NCI-H2107 (cell line): ENCODE data around the gene HOGA1.
"Not testable (repeated sequence)": the region's sequence is repeated elsewhere in the genome, so short reads cannot be mapped to it uniquely, and the experiment has no call there.

Experiments
- DNase-seq: peaks from one replicate; lab custom pipeline; 2025; lab: John Stamatoyannopoulos, UW

Gene HOGA1

DNA sequence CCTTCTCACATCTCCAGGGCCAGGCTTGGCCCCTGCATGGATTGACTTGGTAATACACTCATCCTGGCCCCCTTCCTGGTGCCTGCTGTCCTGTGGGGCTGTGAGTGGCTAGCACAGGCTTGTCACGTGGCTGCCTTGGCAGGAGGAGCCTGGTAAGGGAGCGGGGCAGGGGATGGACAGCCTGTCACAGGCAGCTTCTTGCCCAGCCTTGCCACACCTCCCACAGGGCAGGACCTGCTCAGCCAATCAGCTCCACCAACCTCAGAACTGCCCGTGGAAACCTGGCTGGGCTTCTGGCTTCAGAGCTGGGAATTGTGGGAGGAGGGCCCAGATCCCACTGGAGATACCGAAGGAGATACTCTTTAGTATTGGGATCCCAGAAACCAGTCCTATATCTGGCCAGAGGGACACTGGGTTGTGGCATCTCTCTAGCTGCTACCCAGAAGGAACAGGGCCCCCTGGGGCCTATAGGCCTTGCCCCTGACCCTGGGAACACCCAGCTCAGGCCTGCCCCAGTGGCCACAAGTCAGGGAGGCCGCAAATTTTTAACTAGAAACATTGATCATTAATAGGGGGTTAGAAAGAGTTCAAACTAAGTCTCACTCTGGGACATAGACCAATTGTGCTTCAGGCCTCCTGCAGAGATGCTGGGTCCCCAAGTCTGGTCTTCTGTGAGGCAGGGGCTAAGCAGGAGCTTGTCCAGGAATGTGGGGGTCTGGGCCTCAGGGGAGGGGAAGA lies at the start of gene HOGA1:
HOGA1 (plus strand) TSS at position 330 of the 738 bp plus-strand sequence; CDS start at position 645, 315 bp downstream.
- DNase-seq, result no peak

DNA sequence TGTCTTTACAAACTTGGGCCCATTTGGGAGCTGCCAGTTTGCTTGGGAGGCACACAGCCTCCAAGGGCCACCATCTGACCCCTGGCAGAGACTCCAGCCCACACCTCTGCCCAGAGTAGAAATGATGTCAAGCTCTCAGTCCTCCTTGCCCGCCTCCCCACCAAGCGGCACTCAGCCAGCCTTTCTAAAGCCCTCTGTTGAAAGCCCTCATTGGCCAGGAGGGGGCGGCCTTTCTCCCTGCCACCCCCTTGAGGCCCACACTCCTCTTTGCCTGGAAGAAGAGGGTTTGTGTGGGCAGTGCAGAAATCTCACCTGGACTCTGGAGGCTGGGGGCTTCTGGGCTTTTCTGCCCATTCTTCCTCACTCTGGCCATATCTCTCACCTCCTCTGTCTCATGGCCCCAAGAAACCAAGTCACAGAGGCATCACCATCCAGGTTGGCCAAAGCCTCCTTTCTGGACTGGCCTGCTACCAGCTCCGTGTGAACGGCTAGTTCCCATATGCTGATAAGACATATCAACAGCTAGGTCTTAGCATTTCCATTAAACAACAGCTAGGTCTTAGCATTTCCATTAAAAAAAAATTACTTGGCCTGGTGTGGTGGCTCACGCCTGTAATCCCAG lies 49.3 kb upstream of the HOGA1 start:
- no peak for DNase-seq

DNA sequence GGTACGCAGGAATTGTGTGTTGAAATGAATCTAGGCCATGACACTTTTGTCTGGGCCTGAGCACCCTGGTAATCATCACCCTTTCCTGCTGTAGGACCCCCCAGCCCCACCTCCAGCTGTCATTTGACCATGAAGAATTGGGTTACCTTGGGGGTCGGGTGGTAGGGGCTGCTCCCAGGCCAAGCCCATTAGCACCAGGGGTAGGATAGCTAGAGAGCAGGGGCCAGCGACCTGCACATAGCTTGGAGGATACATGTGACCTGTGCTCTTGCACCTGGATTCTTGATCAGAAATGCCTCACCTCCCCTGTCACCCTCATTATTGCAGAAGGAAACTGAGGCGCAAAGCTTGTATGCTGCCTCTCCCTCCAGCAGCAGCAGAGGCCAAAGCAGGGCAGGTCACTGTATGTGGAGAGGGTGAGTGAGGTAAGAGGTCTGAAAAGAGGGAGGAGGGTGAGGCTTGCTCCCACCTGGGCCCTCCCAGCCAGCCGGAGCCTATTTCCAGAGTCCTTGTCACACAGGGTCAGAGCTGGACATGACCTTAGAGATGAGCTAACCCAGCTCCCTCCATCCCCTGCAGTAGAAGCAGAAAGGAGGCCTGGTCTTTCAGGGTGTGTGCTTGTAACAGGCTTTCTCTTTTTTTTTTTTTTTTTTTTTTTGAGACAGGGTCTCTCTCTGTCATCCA lies 46.9 kb upstream of the HOGA1 start:
- no peak for DNase-seq

DNA sequence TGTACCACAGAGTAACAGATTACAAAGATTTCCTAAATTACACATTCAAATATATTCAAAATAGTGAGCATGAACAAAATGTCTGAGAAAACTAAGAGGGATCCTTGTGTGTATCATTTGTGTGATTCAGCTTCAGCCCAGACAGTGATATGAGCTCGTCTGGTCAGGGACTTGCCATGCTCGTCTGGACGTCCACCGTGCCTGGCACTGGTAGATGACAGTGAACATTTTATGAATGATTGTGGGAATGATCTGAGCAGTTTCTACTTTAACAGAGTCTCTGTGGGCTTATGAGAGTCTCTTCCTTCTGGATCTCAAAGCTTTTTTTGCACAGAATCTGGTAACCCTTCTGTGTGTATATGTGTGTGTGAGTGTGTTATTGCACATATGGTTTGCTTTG lies 45.8 kb upstream of the HOGA1 start:
- no peak for DNase-seq

DNA sequence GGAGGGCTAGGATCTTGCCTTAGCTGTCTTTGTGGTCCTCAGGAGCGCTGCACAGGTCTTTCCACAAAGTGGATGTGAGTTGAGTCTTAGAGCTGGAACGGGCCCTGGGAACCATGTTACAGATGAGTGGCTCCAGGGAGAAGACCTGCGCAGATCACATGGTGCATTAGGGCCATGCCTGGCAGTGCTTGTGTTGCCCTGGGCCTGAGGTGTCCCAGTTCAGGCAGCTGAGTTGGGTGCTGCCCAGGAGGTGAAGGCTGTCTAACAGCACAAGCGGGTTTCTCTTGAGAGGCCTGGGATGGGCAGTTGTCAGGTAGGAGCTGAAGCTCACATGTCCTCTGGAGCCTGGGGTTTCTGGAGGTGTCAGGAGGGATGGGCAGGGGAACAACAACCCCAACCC lies 45.4 kb upstream of the HOGA1 start:
- no peak for DNase-seq

DNA sequence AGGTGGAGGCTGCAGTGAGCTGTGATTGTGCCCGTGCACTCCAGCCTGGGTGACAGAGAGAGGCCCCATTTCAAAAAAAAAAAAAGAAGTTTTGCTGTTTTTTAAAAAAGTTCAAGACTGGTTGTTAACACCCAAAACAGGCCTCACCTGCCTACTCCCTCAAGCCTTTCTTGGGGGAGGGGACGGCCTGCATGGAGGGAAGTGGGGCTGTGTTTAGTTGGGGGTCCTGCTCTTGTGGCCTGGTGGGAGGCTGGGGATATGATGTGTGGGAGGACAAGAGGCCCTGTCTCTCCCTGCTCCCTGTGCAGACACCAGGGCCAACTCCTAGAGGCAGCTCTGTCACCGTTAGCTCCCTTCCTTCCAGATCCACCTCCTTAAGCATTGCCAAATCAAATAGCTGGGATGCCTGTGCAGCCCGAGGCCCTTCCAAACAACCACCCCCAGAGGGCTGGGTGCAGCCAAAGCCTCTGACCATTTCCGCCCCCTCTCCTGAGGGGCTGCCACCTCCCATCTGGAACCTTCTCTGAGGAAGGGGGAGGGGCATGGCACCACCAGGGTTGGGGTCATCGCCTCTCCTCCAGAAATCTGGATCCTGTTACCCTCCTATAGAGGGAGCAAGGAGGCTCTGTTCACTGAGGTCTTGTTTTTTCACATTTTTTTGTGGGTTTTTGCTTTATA lies 44.5 kb upstream of the HOGA1 start:
- DNase-seq, result no peak

DNA sequence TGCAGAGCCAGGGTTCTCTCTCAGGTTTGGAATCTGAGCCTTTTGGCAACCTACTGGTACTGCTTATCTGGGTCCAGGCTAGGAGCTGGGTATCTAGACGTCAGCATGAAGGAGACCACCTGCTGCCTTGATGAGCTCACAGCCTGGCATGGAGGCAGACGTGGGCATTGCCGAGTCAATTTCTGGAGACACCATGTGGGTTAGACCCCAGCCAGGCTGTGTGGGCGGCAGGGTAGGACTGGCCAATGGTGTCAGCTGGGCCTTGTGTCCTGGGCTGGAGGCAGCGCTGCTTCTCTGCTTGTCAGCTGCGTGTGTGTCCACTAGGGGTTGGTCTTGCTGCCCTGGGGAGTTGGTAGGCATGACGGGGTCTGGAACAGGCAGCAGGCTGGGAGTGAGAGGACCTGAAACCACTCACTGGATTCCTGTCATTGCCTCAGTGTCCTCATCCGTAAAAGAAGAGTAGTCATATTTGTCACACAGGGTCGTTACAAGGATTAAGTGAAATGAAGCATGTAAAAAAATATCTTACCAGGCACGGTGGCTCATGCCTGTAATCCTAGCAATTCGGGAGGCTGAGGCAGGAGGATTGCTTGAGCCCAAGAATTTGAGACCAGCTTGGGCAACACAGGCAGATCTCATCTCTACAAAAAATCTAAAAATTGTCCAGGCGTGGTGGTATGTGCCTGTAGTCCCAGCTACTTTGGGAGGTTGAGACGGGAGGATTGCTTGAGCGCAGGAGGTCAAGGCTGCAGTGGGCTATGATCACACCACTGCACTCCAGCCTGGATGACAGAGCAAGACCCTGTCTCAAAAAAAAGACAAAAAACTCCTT lies 43.3 kb upstream of the HOGA1 start:
- DNase-seq, result no peak

DNA sequence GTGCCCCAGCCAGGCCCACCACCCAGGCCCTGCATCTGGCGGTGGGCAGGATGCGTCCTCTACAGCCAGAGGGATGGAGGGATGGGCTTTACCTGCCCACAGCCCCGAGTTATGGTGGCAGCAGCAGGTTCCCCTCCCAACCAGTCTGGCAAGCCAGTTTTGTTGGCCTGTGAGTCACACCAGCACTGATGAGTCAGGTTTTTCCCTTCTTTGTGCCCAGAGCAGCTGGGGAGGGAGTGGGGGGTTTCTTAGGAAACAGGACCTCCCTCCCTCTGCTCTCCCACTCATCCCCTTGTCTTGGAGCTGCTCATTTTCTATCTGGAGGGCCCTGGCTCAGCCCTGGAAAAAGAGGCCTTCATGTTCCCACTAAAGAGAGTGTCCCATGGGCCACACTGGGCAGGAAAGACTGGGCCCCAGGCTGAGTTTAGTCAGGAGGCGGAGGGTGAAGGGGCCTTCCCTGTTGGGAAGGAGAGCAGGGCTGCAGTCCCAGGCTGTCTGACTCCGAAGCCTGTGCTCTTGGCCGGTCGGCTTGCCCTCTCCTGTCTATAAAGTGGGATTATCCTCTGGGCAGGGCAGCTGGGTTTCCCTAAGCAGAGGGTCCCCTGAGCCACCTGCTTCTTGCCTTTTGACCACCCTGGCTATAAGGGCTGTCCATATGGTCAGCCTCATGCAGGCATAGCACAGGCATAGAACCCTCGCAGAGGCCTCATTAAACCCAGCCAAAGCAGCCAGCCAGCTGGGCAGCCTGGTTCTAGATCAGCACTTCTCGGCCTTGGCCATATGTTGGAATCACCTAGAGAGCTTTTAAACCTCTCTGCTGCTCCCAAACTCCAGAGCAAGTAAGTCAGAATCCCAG lies 41.8 kb upstream of the HOGA1 start:
- no peak for DNase-seq

DNA sequence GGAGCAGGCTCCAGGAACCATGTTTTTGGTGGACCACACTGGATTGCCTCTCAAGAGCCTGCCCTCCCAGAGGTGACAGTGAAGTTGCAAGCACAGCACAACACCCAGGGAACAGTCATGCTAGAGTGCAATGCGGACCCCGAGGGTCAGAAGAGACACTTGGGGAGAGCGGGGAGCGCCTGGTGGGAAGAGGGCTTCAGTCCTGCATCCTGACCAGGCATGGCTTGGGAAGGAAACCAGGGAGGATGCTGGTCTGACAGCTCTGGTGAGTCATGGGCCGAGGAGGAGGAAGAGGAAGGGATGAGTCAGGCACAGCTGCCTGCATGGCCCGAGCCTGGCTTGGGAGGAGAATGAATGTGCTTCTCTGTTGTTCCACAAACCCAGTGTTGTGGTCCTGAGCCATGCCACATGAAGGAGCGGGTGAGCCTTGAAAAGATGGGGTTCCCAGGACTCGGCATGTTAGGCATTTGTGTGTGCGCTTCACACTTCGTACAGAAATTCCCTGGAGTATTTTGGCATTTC lies 41.1 kb upstream of the HOGA1 start:
- DNase-seq, result no peak

DNA sequence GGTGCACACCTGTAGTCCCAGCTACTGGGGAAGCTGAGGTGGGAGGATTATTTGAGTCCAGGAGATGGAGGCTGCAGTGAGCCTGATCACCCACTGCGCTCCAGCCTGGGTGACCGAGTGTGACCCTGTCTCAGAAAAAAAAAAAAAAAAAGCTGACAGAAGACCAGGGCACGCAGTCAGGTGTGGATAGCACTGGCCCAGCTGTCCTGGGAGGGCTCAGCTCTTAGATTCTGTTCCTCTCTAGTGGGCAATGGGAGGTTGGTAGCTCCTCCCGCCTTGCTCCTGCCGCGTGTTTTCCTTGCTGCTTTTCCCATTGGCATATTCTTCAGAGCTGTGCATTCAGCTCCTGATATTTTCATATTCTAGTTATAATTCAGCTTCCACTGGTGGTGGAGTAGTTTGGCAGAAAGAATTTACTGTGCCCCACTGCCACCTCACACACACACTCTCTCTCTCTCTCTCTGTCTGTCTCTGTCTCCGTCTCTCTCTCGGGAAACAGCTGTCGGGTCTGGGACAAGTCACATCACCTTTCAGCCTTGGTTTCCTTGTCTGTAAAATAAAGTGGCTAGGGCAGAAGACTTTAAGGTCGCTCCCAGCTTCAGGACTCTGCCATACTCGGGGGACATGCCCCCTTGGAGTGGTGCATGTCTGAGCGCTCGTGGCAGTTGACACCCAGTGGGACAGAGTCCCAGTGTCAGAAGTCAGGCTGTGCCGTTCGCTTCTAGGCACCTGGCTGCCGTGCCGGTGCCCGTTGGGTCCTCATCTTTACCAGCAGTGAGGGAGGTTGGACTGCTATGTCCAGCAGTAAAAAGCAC lies 37.5 kb upstream of the HOGA1 start:
- no peak for DNase-seq

DNA sequence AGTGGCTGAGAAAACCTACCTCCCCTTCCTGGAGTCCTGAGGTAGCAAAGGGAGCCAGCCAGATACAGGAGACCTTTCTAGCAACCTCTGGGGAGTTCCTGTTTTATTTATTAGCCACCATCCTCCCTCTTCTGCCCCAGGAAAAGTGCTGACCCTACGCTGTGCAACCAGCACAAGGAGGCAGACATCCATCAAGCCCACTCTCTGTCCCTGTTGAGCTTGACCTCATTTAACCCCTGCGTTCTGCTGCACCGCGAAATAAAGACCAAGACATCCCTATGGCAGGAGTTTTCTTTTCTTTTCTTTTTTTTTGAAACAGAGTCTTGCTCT lies 37.0 kb upstream of the HOGA1 start:
- DNase-seq, result no peak

DNA sequence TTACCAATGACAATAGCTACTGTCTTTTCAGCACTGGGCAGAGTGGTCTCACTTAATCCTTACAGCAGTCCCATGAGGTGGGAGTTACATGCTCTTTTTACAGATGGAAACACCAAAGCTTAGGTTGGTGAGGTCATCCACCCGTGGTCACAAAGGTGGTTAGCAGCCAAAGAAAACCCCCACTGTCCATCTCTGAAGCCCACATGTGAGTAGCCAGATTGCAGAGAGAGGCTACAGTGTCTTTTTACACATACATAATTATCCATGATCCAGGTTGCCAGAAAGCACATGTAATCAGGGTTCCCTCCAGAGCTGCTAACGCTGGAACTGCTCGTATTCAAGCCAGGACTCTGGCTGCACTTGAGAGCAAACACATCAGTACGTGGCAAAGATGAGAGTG lies 36.2 kb upstream of the HOGA1 start:
- no peak for DNase-seq

DNA sequence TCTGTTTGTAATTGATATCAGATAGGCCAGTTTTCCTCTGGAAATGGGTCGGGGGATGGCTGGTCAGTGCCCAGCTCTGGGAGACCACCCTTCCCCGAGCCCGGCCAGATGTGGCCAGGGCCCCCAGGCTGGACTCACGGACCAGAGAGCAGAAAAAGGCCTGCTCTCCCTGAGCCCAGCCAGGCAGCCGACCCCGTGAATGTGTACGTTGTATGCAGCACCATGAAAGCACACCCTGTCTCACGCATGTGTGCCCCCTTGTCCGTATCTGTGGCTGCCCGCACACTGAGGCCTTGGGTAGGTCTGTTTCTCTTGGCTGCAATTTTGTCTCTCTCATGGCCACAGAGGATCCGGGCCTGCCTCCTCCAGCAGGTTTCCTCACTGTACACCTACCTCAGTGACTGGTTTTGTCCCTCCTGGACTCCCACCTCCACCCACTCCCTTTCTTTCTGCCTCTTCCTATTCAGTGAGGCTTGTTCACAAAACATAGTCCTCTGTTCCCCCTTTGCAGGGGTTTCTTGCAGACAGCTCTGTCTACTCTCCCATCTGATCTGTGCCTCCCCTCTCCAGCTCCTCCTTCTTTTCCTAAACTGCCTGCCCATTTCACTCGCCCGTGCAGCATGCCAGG lies 35.2 kb upstream of the HOGA1 start:
- no peak for DNase-seq

DNA sequence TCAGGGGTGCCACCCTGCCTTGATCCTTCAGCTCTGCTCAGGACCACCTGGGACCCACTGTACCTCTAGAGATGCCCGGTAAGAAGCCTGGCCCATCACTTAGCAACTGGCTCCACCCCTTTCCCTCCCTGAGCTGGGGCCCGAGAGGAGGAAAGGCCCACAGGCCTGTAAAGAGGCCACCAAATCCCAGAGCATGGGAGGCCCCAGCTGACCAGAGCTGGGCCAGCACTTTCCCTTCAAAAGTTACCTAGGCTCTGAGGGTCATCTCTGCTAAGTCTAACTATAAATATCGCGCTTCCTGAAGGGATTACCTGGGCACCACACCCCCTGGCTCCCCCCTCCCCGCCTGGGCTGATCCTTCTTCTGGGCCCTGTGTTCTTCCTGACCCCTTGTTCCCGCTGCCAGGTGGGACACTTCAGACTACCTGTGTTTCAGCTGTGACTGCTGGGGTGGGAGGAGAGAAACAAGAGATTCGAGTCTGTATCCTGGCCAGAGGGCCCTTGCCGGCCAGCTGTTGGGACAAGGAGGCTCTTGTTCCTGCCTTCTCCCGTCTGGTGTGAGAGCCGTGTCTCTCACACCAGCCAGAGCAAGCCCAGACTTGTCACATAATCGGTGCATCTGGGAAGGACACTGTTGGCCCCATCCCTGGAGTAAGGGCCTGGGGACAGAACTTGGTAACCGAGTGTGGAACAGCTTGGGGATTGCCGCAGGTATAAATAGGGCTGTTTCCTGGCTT lies 34.4 kb upstream of the HOGA1 start:
- DNase-seq, result no peak

DNA sequence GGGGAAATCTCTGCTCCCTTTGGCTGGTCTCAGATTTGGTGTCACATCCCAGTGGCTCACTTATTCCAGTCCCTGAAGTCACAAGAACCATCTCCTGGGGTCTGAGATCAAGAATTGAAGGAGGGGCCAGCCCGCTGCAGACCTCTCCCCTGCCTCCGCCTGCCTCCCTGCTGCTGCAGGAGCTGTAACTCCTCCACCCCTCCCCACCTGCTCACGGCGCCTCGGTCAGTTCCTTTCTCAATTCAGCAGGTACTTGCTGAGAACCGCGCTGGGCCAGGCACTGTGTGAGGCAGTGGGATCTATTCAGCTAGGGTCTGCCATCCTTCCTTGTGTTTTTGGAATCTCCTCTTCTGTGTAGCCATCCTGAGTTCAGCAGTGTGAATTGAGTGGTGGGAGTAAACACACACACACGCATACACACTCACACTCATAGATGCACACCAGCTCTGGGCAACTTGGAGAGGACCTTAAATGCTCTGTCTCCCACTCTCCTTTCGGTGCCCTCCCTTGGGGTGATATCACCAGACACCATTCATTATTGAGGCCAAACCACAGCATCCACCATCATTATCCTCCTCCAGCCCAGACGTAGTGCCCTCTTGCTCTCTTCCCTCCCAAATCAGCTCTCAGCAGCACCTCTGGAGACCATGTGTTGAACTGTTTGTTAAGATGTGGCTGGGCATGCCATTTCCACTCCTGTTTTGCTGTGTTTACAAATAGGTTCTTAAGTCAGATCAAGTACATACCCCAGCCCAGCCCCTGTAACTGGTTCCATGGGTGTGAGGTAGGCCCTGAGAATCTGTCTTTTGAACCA lies 33.6 kb upstream of the HOGA1 start:
- DNase-seq, result no peak

DNA sequence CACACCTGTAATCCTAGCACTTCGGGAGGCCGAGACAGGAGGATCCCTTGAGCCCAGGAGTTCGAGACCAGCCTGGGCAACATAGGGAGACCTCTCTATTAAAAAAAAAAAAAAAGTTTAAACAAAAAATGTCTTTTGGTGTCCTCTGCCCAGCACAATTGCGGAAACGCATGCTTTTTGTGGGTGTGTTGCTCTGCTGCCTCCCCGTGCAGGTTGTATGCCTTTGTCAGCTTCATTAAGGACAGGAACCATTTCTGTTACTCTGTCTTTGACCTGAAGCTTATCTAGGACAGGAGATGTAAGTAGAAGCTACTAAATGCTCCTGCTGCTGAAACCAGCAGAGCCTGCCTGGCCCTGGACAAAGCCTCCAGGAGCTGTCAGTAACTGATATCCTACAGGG lies 32.9 kb upstream of the HOGA1 start:
- DNase-seq, result no peak

DNA sequence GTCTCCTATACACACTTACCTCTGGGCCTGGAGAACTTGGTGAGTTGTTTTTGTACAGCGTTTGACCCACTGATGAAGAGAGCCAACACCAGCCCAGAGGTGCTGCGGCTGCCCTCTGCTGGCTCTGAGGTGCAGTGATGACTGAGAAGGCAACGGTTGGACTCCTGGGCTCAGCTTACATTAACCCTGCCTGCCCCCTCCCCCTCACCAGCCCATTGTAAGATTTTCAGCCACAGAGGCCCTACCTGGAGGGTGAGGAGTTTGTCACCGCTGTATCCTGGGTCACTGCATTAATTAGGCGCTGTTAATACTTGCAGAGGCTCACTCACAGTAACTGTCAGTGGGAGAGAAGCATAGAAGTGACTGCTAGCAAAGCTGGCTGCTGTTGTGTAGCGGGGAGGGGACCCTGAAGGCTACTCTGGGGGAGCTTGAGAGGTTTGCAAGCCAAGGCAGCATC lies 30.6 kb upstream of the HOGA1 start:
- peak; percentile 12 for DNase-seq

DNA sequence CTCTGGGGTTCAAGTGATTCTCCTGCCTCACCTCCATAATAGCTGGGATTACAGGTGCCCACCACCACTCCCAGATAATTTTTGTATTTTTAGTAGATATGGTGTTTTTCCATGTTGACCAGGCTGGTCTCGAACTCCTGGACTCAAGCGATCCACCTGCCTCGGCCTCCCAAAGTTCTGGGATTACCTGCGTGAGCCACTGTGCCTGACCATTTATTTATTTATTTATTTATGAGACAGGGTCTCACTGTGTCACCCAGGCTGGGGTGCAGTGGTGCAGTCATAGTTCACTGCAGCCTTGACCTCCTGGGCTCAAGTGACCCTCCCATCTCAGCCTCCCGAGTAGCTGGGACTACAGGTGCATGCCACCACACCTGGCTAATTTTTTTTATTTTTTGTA lies 29.9 kb upstream of the HOGA1 start:
- not testable (repeated sequence) for DNase-seq
